AG10803 (cell line): ENCODE data around the gene BFSP1.

Source experiments
- DNase-seq: peaks from one replicate; pipeline ENCODE4 v3.0.0; 2010; ENCODE audit warnings: low read depth
- H3K4me3 ChIP-seq: 2 replicates; pipeline ENCODE4 v1.5.1; 2011; ENCODE audit warnings: mild to moderate bottlenecking, low read length, control low read depth
- TF ChIP-seq, protein P1 (sequence below): conservative IDR thresholded peaks from 2 replicates; pipeline ENCODE4 v1.5.1; 2011; ENCODE audit warnings: mild to moderate bottlenecking, low read length, control low read depth, inconsistent platforms

BFSP1 gene

DNA sequence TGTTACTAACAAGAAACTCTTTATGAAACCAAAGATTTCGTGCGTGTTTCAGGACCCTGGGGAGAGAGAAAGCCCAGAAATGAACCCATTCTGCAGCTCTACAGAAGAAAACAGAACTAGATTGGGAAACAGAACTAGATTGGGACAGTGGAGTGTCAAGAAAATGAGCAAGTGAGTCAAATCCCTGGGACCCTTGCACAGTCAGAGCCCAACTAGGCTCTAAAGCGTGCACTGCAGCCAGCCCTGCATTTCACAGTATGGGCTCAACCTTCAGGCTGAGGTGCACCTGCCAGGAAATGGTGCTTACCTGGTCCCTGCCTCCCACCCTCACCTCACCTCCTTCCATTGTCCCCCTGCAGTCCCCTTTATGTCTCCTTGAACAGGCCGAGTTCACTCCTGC is 39.7 kb downstream of the BFSP1 start:
- H3K4me3 ChIP-seq, result no peak overlapping the region
- no peak for DNase-seq
- TF ChIP-seq, protein P1, sequence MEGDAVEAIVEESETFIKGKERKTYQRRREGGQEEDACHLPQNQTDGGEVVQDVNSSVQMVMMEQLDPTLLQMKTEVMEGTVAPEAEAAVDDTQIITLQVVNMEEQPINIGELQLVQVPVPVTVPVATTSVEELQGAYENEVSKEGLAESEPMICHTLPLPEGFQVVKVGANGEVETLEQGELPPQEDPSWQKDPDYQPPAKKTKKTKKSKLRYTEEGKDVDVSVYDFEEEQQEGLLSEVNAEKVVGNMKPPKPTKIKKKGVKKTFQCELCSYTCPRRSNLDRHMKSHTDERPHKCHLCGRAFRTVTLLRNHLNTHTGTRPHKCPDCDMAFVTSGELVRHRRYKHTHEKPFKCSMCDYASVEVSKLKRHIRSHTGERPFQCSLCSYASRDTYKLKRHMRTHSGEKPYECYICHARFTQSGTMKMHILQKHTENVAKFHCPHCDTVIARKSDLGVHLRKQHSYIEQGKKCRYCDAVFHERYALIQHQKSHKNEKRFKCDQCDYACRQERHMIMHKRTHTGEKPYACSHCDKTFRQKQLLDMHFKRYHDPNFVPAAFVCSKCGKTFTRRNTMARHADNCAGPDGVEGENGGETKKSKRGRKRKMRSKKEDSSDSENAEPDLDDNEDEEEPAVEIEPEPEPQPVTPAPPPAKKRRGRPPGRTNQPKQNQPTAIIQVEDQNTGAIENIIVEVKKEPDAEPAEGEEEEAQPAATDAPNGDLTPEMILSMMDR, result no peak

DNA sequence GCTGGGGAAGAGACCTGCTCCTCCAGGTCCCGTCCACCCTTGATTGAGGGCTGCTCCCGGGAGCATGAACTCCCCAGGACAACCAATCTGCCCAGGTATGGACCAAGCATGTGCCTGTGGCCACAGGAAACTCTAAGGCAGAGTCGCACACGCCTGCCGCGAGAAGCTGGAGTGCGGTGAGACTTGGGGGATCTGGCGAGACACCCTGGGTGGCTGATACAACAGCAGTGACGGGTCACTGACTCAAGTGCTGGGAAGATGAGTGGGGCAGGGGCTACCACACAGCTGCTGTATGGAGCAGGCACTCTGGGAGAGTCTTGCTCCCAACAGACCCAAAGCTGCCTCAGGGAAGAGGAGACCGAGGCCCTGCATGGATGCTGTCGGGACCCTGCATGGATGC is 40.1 kb downstream of the BFSP1 start:
- no peak for DNase-seq
- no peak overlapping the region for H3K4me3 ChIP-seq
- TF ChIP-seq, protein P1, result no peak

DNA sequence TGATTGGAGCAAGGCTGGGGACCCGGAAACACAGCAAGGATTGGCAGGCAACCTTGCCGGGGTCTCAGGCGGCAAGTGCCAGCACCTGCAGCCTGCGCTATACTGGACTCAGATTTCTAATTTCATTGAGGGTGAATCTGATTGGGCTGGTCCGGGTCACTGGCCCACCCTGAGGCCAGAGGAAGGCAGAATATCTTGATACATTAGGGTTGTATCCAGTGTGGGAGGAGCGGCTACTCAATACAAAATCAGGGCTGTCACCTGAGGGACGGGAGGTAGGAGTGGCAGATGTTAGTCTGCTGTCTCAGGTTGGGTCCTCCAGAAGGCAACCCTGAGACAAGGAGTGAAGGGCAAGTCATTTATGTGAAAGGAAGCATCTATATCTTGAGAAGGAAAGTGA is 40.7 kb downstream of the BFSP1 start:
- DNase-seq, result no peak
- H3K4me3 ChIP-seq, result no peak overlapping the region
- TF ChIP-seq, protein P1, result no peak

DNA sequence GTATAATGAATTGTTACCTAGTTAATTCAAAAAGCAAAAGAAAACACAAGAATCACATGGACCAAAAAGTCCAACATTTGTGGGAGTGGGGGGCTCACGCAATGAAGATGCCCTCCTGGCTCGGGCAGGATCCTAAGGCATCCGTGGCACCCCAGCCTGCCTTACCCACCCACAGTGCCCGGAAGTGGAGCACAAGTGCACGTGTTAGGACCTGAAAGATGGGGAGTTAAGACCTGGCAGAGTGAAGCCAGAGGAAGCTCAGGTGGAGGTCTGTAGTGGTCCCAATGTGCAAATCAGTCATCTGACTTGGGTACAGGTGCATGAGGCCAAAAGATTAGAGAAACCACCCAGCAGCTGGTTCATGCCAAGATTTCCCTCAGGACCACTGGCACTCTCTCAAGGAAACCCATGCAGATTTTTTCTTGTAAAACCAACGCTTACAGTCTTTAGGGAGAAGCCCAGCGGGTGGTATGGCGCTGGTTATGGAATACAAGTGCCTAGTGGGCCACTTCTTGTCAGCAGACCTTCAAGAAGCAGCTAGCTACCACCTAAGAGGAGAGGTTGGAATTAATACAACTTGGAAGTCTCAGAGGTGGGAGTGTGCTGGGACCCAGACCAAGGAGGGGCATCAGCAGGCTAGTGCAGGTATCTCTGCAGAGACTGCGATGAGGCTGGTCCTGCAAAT is 42.1 kb downstream of the BFSP1 start:
- H3K4me3 ChIP-seq, result no peak overlapping the region
- TF ChIP-seq, protein P1, result no peak

DNA sequence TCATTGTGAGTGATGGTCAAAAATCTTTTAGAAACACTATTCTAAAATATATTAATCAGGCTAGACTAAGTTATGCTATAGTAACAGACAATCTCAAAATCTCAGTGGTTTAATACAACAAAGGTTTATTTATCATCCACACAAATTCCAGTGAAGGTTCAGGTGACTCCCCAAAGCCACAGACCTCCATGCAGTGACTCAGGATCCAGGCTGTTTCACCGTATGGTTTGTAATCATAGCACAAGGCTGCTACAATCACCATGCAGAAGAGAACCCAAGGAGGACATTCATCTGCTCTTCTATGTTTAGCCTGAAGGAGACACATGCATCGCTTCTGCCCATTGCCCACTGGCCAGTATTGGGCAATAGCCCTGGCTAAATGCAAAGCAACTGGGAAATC is 46.2 kb downstream of the BFSP1 start:
- no peak overlapping the region for H3K4me3 ChIP-seq
- DNase-seq, result no peak
- TF ChIP-seq, protein P1, result no peak

More for the DNA sequence above, 42.1 kb downstream of the BFSP1 start:
- no peak for DNase-seq

DNA sequence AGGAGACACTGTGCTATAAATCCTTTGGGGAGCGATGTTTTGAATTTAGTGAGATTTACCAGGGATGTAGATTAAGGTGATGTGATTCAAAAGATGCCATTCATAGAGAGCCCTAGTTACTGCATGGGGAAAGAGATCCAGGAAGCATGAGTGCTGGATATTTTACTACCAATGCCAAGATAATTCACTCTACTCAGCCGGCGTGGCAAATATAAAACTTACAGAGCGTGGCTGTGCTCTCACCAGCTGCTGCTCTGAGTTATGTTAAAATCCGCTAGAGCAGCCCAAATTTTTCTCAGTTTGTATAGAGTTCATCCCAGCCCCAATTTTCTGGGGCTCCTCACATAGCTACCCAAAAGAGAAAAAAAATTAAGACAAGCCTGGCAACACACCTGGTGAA is 48.6 kb downstream of the BFSP1 start:
- no peak overlapping the region for H3K4me3 ChIP-seq
- DNase-seq, result no peak
- TF ChIP-seq, protein P1, result no peak

DNA sequence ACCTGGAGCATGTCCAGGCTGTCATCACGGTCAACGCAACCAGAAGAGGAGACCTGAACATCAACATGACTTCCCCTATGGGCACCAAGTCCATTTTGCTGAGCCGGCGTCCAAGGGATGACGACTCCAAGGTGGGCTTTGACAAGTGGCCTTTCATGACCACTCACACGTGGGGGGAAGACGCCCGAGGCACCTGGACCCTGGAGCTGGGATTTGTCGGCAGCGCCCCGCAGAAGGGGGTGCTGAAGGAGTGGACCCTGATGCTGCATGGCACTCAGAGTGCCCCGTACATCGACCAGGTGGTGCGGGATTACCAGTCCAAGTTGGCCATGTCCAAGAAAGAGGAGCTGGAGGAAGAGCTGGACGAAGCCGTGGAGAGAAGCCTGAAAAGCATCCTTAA is 49.5 kb downstream of the BFSP1 start:
- no peak overlapping the region for H3K4me3 ChIP-seq

More for the DNA sequence above, 49.5 kb downstream of the BFSP1 start:
- no peak for DNase-seq
- TF ChIP-seq, protein P1, result no peak
